Fibroblast of lung (primary cell): Measurements from ENCODE around the gene TMEM120B. TPM values are rescaled to one million over a fixed set of nuclear protein-coding genes. Genes with fewer than 3 reads are reported as not detected.

ENCODE experiments used
- DNase-seq, 2 donors: peaks; one replicate each; pipeline versions ENCODE4 v3.0.0 to v3.0.0-alpha.2; 2010; ENCODE audit warnings: low read depth in 2 of 2
- H2AFZ ChIP-seq: 2 replicates; pipeline ENCODE4 v1.5.1; 2012; ENCODE audit warnings: low read length, control low read depth, inconsistent platforms
- H3K27ac ChIP-seq: 2 replicates; pipeline ENCODE4 v1.5.1; 2011; ENCODE audit warnings: low read length, control low read depth; ENCODE audit not compliant: insufficient read depth
- H3K27me3 ChIP-seq: 2 replicates; pipeline ENCODE4 v1.5.1; 2011; ENCODE audit warnings: mild to moderate bottlenecking, low read length; ENCODE audit not compliant: control insufficient read depth, insufficient read depth
- H3K36me3 ChIP-seq: 2 replicates; pipeline ENCODE4 v1.5.1; 2011; ENCODE audit warnings: low read length; ENCODE audit not compliant: control insufficient read depth, insufficient read depth
- H3K4me1 ChIP-seq: 2 replicates; pipeline ENCODE4 v1.5.1; 2011; ENCODE audit warnings: low read length; ENCODE audit not compliant: control insufficient read depth, insufficient read depth; ENCODE audit errors: extremely low read depth
- H3K4me2 ChIP-seq: 2 replicates; pipeline ENCODE4 v1.5.1; 2011; ENCODE audit warnings: low read length, control low read depth; ENCODE audit not compliant: insufficient read depth; ENCODE audit errors: extremely low read depth
- H3K4me3 ChIP-seq, 4 experiments: fragments of 200-600 bp in 1 of 4; sonication (generic) in 1 of 4; replicated peaks in 1 of 4; 2 replicates each; pipeline ENCODE4 v1.5.1; 2011 to 2016; ENCODE audit warnings: low read length in 4 of 4, low read depth in 3 of 4, mild to moderate bottlenecking in 3 of 4, control low read depth in 2 of 4, inconsistent platforms in 1 of 4, mixed read lengths in 1 of 4; ENCODE audit not compliant: insufficient read depth in 1 of 4; ENCODE audit errors: control extremely low read depth in 1 of 4
- H3K79me2 ChIP-seq: 2 replicates; pipeline ENCODE4 v1.5.1; 2012; ENCODE audit warnings: mild to moderate bottlenecking, low read length, inconsistent platforms; ENCODE audit not compliant: control insufficient read depth, insufficient read depth
- H3K9ac ChIP-seq: 2 replicates; pipeline ENCODE4 v1.5.1; 2011; ENCODE audit warnings: mild to moderate bottlenecking, low read length, control low read depth; ENCODE audit not compliant: insufficient read depth
- H3K9me3 ChIP-seq: 2 replicates; pipeline ENCODE4 v1.5.1; 2012; ENCODE audit warnings: low read depth, low read length; ENCODE audit not compliant: control insufficient read depth, insufficient read depth
- H4K20me1 ChIP-seq: 2 replicates; pipeline ENCODE4 v1.5.1; 2011; ENCODE audit warnings: low read length; ENCODE audit not compliant: control insufficient read depth, insufficient read depth; ENCODE audit errors: extremely low read depth
- EZH2 ChIP-seq: IDR thresholded peaks from 2 replicates; pipeline ENCODE4 v1.5.1; 2012; ENCODE audit warnings: low read length, control low read depth, mild to moderate bottlenecking; ENCODE audit errors: missing control alignments
- polyA plus RNA-seq, 2 donors: library from polyadenylated mRNA; depleted of rRNA in 1 of 2; stranded (reverse) in 1 of 2; unstranded in 1 of 2; fragments of >200 nt; gene quantifications; 2 replicates each; pipeline ENCODE4 v1.2.1, GENCODE V29; 2011 to 2012; ENCODE audit warnings: missing spikeins in 1 of 2
- total RNA-seq: library from RNA; depleted of rRNA; stranded (reverse); fragments of >200 nt; gene quantifications from 2 replicates; pipeline ENCODE4 v1.2.1, GENCODE V29; 2014
- TF ChIP-seq, protein P1 (sequence below), 2 donors: IDR thresholded peaks in 1 of 2; conservative IDR thresholded peaks in 1 of 2; 1 replicate in 1 of 2; 2 replicates in 1 of 2; pipeline ENCODE4 v1.5.1; 2011 to 2012; ENCODE audit warnings: low read length in 2 of 2, control low read depth in 1 of 2, inconsistent platforms in 1 of 2, low read depth in 1 of 2, mild to moderate bottlenecking in 1 of 2

TMEM120B gene
- total and polyA plus RNA-seq, 2 donors (not counting 1 experiment from before 2014, with no cell fraction given): 8.6 TPM

DNA sequence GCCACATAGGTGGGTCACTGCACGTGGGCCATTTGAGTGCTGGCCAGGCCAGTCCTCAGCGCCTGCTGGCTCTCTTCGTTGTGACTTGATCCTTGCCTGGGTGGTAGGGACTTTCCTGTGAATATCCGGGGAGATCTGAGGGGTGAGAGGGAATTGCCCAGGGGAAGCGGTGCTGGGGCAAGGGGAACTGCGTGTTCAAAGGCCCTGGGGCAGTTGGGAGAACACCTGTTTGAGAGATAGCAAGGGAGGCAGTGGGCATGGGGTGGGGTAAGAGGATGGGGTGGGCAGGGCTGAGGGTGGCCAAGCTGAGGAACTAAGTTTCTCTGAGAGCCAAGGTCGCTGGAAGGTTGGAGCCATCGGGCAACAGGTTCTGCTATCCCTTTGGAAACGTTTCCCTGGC, 116.3 kb downstream of the TMEM120B start:
- Histone ChIP-seq H3K79me2 (no peaks in the 10 kb centered on the region), H3K36me3 (peaks cover 38% of the 10 kb centered on the region), H3K9ac (no peak overlapping the region), H3K27me3 (no peaks in the 10 kb centered on the region), H2AFZ (no peak overlapping the region), H3K4me3 (no peak overlapping the region), H3K27ac (no peak overlapping the region), H3K9me3 (no peaks in the 10 kb centered on the region), H4K20me1 (no peaks in the 10 kb centered on the region), H3K4me1 (no peaks in the 10 kb centered on the region), H3K4me2 (no peak overlapping the region)
- DNase-seq: no peak
- TF ChIP-seq, protein P1, sequence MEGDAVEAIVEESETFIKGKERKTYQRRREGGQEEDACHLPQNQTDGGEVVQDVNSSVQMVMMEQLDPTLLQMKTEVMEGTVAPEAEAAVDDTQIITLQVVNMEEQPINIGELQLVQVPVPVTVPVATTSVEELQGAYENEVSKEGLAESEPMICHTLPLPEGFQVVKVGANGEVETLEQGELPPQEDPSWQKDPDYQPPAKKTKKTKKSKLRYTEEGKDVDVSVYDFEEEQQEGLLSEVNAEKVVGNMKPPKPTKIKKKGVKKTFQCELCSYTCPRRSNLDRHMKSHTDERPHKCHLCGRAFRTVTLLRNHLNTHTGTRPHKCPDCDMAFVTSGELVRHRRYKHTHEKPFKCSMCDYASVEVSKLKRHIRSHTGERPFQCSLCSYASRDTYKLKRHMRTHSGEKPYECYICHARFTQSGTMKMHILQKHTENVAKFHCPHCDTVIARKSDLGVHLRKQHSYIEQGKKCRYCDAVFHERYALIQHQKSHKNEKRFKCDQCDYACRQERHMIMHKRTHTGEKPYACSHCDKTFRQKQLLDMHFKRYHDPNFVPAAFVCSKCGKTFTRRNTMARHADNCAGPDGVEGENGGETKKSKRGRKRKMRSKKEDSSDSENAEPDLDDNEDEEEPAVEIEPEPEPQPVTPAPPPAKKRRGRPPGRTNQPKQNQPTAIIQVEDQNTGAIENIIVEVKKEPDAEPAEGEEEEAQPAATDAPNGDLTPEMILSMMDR (conservative IDR thresholded peaks at IDR 0.05 in 1 of 2, IDR thresholded peaks at IDR 0.05 in 1 of 2; ENCODE audit: low read depth in 1 of 2, low read length in 2 of 2): no peak
- TF ChIP-seq EZH2: no peak

DNA sequence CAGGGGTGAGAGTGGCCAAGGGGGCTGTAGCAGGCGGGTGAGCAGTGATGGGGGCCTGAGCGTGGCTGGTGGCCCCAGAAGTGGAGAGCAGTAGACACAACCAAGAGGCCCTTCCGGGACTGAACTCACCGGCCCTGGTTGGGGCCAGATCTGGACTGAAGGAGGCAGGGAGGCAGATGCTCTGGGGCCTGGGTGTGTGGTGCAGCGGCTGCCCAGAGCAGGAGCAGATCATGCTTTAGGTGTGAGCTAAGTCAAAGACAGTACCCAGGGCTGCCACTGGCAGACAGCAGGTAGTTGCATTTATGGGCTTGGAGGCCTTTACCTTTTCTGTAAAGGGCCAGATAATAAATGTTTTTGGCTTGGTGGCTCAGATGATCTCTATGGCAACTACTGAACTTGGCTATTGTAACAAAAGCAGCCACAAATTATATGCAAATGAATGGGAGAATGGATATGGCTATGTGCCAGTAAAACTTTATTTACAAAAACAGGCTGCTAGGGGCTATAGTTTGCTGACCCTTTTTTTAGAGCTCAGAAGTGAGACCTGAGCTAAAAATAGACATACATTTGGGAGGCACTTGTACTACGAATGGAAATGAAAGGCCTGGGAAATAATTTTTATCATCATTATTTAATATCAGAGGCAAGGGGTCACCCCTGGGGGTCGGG, 116.8 kb downstream of the TMEM120B start:
- Histone ChIP-seq H3K36me3 (peaks cover 33% of the 10 kb centered on the region), H3K4me1 (no peaks in the 10 kb centered on the region)

DNA sequence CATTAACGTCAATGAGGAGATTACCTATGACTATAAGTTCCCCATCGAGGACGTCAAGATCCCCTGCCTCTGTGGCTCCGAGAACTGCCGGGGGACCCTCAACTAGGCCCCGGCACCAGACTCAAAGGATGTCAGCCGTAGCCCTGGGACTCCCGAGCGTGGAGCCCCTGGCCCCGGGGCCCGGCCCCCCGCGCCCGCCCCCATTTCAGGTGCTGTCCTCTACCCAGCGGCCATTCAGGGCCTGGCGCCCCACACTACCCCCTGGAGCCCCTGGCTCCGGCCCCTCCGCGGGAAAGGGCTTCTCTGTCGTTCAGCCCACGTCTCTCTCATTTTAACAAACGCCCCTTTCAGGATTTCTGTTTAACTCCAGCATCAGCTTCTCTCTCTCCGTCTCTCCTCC, 117.6 kb downstream of the TMEM120B start:
- Histone ChIP-seq H3K27ac (no peak overlapping the region), H3K79me2 (no peaks in the 10 kb centered on the region), H4K20me1 (no peaks in the 10 kb centered on the region), H3K4me2 (no peak overlapping the region), H3K4me3 (no peak overlapping the region), H2AFZ (no peak overlapping the region), H3K4me1 (no peaks in the 10 kb centered on the region), H3K36me3 (peaks cover 31% of the 10 kb centered on the region), H3K27me3 (no peaks in the 10 kb centered on the region), H3K9ac (no peak overlapping the region), H3K9me3 (no peaks in the 10 kb centered on the region)
- TF ChIP-seq, protein P1 (conservative IDR thresholded peaks at IDR 0.05 in 1 of 2, IDR thresholded peaks at IDR 0.05 in 1 of 2; ENCODE audit: low read depth in 1 of 2, low read length in 2 of 2): no peak
- TF ChIP-seq EZH2: no peak
- no peak for DNase-seq

More for the DNA sequence above, 116.8 kb downstream of the TMEM120B start:
- no peak overlapping the region for H2AFZ ChIP-seq
- no peak for TF ChIP-seq EZH2
- TF ChIP-seq, protein P1 (conservative IDR thresholded peaks at IDR 0.05 in 1 of 2, IDR thresholded peaks at IDR 0.05 in 1 of 2; ENCODE audit: low read depth in 1 of 2, low read length in 2 of 2): no peak
- H3K4me2 ChIP-seq: no peak overlapping the region
- H3K27me3 ChIP-seq: no peaks in the 10 kb centered on the region
- H3K27ac ChIP-seq: no peak overlapping the region
- H3K4me3 ChIP-seq: no peak overlapping the region
- DNase-seq: no peak
- no peaks in the 10 kb centered on the region for H4K20me1 ChIP-seq
- no peaks in the 10 kb centered on the region for H3K9me3 ChIP-seq
- H3K79me2 ChIP-seq: no peaks in the 10 kb centered on the region
- H3K9ac ChIP-seq: no peak overlapping the region
